K562 (cell line): Measurements from ENCODE around the gene DCTN2. TPM values are rescaled to one million over a fixed set of nuclear protein-coding genes. Genes with fewer than 3 reads are reported as not detected.

ENCODE experiments used
- ATAC-seq: fragments of 200-7000 bp; cut with Tn5 transposase; 3 replicates; pipeline ENCODE4 v1.9.1; 2020; ENCODE audit warnings: moderate library complexity
- BruUV-seq: library from RNA; stranded (reverse); fragments of 400-500 nt; replicated peaks from 2 replicates; lab custom pipeline; 2021; lab: Mats Ljungman, UMichigan
- CTCF ChIA-PET: fragments of 300-600 bp; formaldehyde crosslinking; extraction: SDS; loops from one replicate; lab custom pipeline; 2021; ENCODE audit warnings: low intra/inter-chr PET ratio; lab: Yijun Ruan, JAX
- POLR2A ChIA-PET: fragments of 300-600, 350-650 bp; sonication (Branson Sonifier 250); formaldehyde crosslinking; extraction: SDS; loops from one replicate; lab custom pipeline; 2021; ENCODE audit warnings: antibody characterized with exemption, inconsistent platforms; lab: Yijun Ruan, JAX
- DNase-seq, 4 experiments: peaks; one replicate each; pipeline versions ENCODE4 v3.0.0 to v3.0.0-alpha.2; 2011 to 2018; ENCODE audit warnings: low spot score in 3 of 4, mixed read lengths in 3 of 4; ENCODE audit errors: extremely low read depth in 1 of 4
- FAIRE-seq: peaks from 2 replicates; lab custom pipeline; 2011; peaks lifted over from hg19 to GRCh38; lab: Jason Lieb, UNC
- H2AFZ ChIP-seq: 2 replicates; pipeline ENCODE4 v1.6.0; 2011; ENCODE audit warnings: low read depth, low read length, control low read depth, inconsistent platforms
- H3K27ac ChIP-seq: fragments of 200-600 bp; 3 replicates; pipeline ENCODE4 v1.8.0; 2011; ENCODE audit warnings: low read depth, mild to moderate bottlenecking, control low read depth, inconsistent platforms, low read length, moderate library complexity, mixed read lengths; ENCODE audit errors: extremely low read depth
- H3K27me3 ChIP-seq, 2 experiments: fragments of 300-600 bp in 1 of 2; 2 replicates in 1 of 2; 3 replicates in 1 of 2; pipeline versions ENCODE4 v1.6.0 to v1.8.0; 2011; ENCODE audit warnings: inconsistent platforms in 2 of 2, low read length in 2 of 2, mild to moderate bottlenecking in 1 of 2, mixed read lengths in 1 of 2, moderate library complexity in 1 of 2; ENCODE audit not compliant: control insufficient read depth in 2 of 2, insufficient read depth in 2 of 2
- H3K36me3 ChIP-seq: fragments of 300-600 bp; 3 replicates; pipeline ENCODE4 v1.8.0; 2011; ENCODE audit warnings: mild to moderate bottlenecking, low read length, inconsistent platforms; ENCODE audit not compliant: control insufficient read depth, insufficient read depth
- H3K4me1 ChIP-seq, 2 experiments: fragments of 200-600 bp in 1 of 2; replicated peaks in 1 of 2; 2 replicates in 1 of 2; 3 replicates in 1 of 2; pipeline versions ENCODE4 v1.5.1 to v1.8.0; 2011; ENCODE audit warnings: inconsistent platforms in 2 of 2, low read length in 2 of 2, mild to moderate bottlenecking in 1 of 2, mixed read lengths in 1 of 2, moderate library complexity in 1 of 2; ENCODE audit not compliant: control insufficient read depth in 2 of 2, insufficient read depth in 2 of 2
- H3K4me2 ChIP-seq: 2 replicates; pipeline ENCODE4 v1.6.1; 2011; ENCODE audit warnings: low read length, control low read depth, inconsistent platforms, mixed read lengths; ENCODE audit not compliant: insufficient read depth
- H3K4me3 ChIP-seq: fragments of 200-600 bp; sonication (generic), shearing (Covaris generic); 2 replicates; pipeline ENCODE4 v1.5.1; 2016; ENCODE audit warnings: control low read depth, inconsistent platforms
- H3K79me2 ChIP-seq: fragments of 200-600 bp; 3 replicates; pipeline ENCODE4 v1.8.0; 2011; ENCODE audit warnings: low read length, inconsistent platforms; ENCODE audit not compliant: control insufficient read depth, insufficient read depth
- H3K9ac ChIP-seq, 2 experiments: 2 replicates each; pipeline versions ENCODE4 v1.6.0 to v1.6.1; 2011; ENCODE audit warnings: low read depth in 2 of 2, low read length in 2 of 2, control low read depth in 1 of 2, inconsistent platforms in 1 of 2, mild to moderate bottlenecking in 1 of 2, mixed read lengths in 1 of 2; ENCODE audit not compliant: insufficient read depth in 1 of 2
- H3K9me1 ChIP-seq: one replicate; pipeline ENCODE4 v1.6.0; 2011; ENCODE audit warnings: inconsistent platforms, mild to moderate bottlenecking, low read length, moderate library complexity; ENCODE audit not compliant: control insufficient read depth, insufficient read depth
- H3K9me3 ChIP-seq: replicated peaks from 2 replicates; pipeline ENCODE4 v1.5.1; 2011; ENCODE audit warnings: low read depth, low read length, inconsistent platforms; ENCODE audit not compliant: control insufficient read depth, insufficient read depth
- H4K20me1 ChIP-seq: replicated peaks from 2 replicates; pipeline ENCODE4 v1.6.1; 2011; ENCODE audit warnings: low read length, inconsistent platforms, mixed read lengths; ENCODE audit not compliant: control insufficient read depth, insufficient read depth
- ADNP ChIP-seq: fragments of 200-800 bp; sonication (Bioruptor generic); IDR thresholded peaks from 2 replicates; pipeline ENCODE4 v1.6.1; 2016; ENCODE audit warnings: missing genetic modification characterization, missing compliant biosample characterization
- BCOR ChIP-seq: fragments of 450-650 bp; IDR thresholded peaks from 2 replicates; pipeline ENCODE4 v1.6.1; 2016
- CBFA2T3 ChIP-seq: fragments of 450-650 bp; IDR thresholded peaks from 2 replicates; pipeline ENCODE4 v1.6.1; 2017
- CBX3 ChIP-seq, 2 experiments: IDR thresholded peaks; 1 replicate in 1 of 2; 2 replicates in 1 of 2; pipeline ENCODE4 v1.6.1; 2012; ENCODE audit warnings: inconsistent platforms in 2 of 2, low read length in 2 of 2, borderline replicate concordance in 1 of 2, control low read depth in 1 of 2
- E2F5 ChIP-seq: sonication (generic); formaldehyde crosslinking; IDR thresholded peaks from 2 replicates; pipeline ENCODE4 v1.8.0; 2022; ENCODE audit warnings: mild to moderate bottlenecking, missing genetic modification reagents
- ETV1 ChIP-seq: fragments of 450-650 bp; conservative IDR thresholded peaks from 2 replicates; pipeline ENCODE4 v1.6.1; 2016; ENCODE audit warnings: missing genetic modification characterization, control low read depth, low read depth, missing compliant biosample characterization
- GABPB2 ChIP-seq: fragments of 250-450 bp; sonication (Bioruptor Pico); conservative IDR thresholded peaks from 2 replicates; pipeline ENCODE4 v1.5.1; 2021; ENCODE audit warnings: mild to moderate bottlenecking
- ILF3 ChIP-seq: fragments of 450-650 bp; IDR thresholded peaks from 2 replicates; pipeline ENCODE4 v1.6.1; 2018; ENCODE audit warnings: antibody characterized with exemption, mild to moderate bottlenecking, moderate library complexity, borderline replicate concordance
- MCM3 ChIP-seq: fragments of 450-650 bp; IDR thresholded peaks from 2 replicates; pipeline ENCODE4 v1.6.1; 2016
- MCM5 ChIP-seq: fragments of 450-650 bp; IDR thresholded peaks from 2 replicates; pipeline ENCODE4 v1.6.1; 2016; ENCODE audit warnings: low read depth
- PHTF2 ChIP-seq: fragments of 250-450 bp; sonication (Bioruptor Pico); IDR thresholded peaks from 2 replicates; pipeline ENCODE4 v1.5.0; 2021; ENCODE audit warnings: mild to moderate bottlenecking
- POLR2AphosphoS2 ChIP-seq: IDR thresholded peaks from 2 replicates; pipeline ENCODE4 v1.6.1; 2012; ENCODE audit warnings: low read length, improper control_type of control experiment
- RBM25 ChIP-seq: fragments of 200-400 bp; formaldehyde crosslinking; IDR thresholded peaks from 2 replicates; pipeline ENCODE4 v1.6.1; 2018; ENCODE audit warnings: low read length, low read depth, moderate library complexity; ENCODE audit not compliant: severe bottlenecking
- TAF9B ChIP-seq: fragments of 450-650 bp; IDR thresholded peaks from 2 replicates; pipeline ENCODE4 v1.6.1; 2018; ENCODE audit warnings: mild to moderate bottlenecking; ENCODE audit not compliant: partially characterized antibody
- ZBTB12 ChIP-seq: fragments of 250-450 bp; sonication (Bioruptor Pico); IDR thresholded peaks from 2 replicates; pipeline ENCODE4 v1.4.0; 2020
- ZNF24 ChIP-seq: fragments of 450-650 bp; IDR thresholded peaks from 2 replicates; pipeline ENCODE4 v1.6.1; 2016
- ZNF282 ChIP-seq: sonication (generic); formaldehyde crosslinking; IDR thresholded peaks from 2 replicates; pipeline ENCODE4 v1.8.1; 2023; ENCODE audit warnings: missing genetic modification reagents
- ZNF445 ChIP-seq: fragments of 250-450 bp; sonication (Bioruptor Pico); IDR thresholded peaks from 2 replicates; pipeline ENCODE4 v1.4.0; 2020; ENCODE audit warnings: low read depth, mild to moderate bottlenecking, moderate library complexity
- ZNF507 ChIP-seq: conservative IDR thresholded peaks from 2 replicates; pipeline ENCODE4 v1.6.1; 2017; ENCODE audit warnings: missing genetic modification characterization, missing compliant biosample characterization
- ZNF512 ChIP-seq: IDR thresholded peaks from 2 replicates; pipeline ENCODE4 v1.6.1; 2016; ENCODE audit warnings: missing genetic modification characterization, missing compliant biosample characterization
- ZNF584 ChIP-seq: fragments of 200-800 bp; sonication (Bioruptor generic); IDR thresholded peaks from 2 replicates; pipeline ENCODE4 v1.6.1; 2016; ENCODE audit warnings: low read depth, mild to moderate bottlenecking, missing genetic modification characterization, missing compliant biosample characterization
- WGBS: fragments of 100-300 bp; shearing (Covaris generic); methylation state at CpG from one replicate; pipeline ENCODE4 v1.1.6; 2016; ENCODE audit warnings: low coverage, mixed read lengths; ENCODE audit not compliant: insufficient coverage; ENCODE audit errors: missing lambda C conversion rate; 5-methylcytosine and 5-hydroxymethylcytosine counted together
- in situ Hi-C: fragments of 300-500 bp; cut with MboI; formaldehyde crosslinking; loops from 4 replicates; pipeline ENCODE4 v1.15.0; 2018; ENCODE audit warnings: inconsistent platforms, mixed read lengths
- intact Hi-C: fragments of 100-400 bp; cut with micrococcal nuclease; formaldehyde crosslinking; loops from 2 replicates; pipeline ENCODE4 v1.14.2; 2022
- polyA plus RNA-seq, 8 experiments: library from polyadenylated mRNA; depleted of rRNA in 4 of 8; stranded (reverse) in 5 of 8; unstranded in 3 of 8; fragments of >200 nt; fragmentation: Nextera tagmentation in 2 of 8; fragmentation: Illumina TruSeq in 1 of 8; extraction: Ambion mirVana in 2 of 8; extraction: Trizol in 1 of 8; gene quantifications; 2 replicates each; pipeline versions ENCODE4 v1.2.1 to v1.2.3, GENCODE V29; 2011 to 2014; ENCODE audit warnings: inconsistent platforms in 1 of 8, missing spikeins in 1 of 8
- total RNA-seq, 7 experiments: library from RNA; depleted of rRNA in 6 of 7; stranded (reverse); fragments of >200 nt in 6 of 7; fragmentation: Illumina TruSeq in 2 of 7; extraction: Trizol in 2 of 7; gene quantifications; 2 replicates each; pipeline versions ENCODE4 v1.2.1 to v1.2.3, GENCODE V29; 2011 to 2021; ENCODE audit warnings: low replicate concordance in 1 of 7

DCTN2 gene
- total and polyA plus RNA-seq, 9 of the 15 experiments (the other 6 are each of a cell fraction or from before 2014, with no cell fraction given) = 43.6 to 270 (median 125) TPM

GRCh38 chr12:57550641-57551549 lies 3.9 kb upstream of the DCTN2 start:
- peak overlapping the region; percentile 69 for H3K4me3 ChIP-seq
- no peaks in the 10 kb centered on the region for H3K27me3 ChIP-seq
- ATAC-seq (no peak), DNase-seq (no peak), FAIRE-seq (no peak)
- H3K79me2 ChIP-seq = peaks cover 64% of the 10 kb centered on the region
- H3K4me1 ChIP-seq = peaks cover 52 to 64% of the 10 kb centered on the region in 2 experiments
- BruUV-seq = TSS peak; percentile 39
- H3K9me3 ChIP-seq = no peaks in the 10 kb centered on the region
- H4K20me1 ChIP-seq = no peaks in the 10 kb centered on the region
- H3K4me2 ChIP-seq = peak overlapping the region; percentile 89
- intact Hi-C loops = no loop called here
- POLR2A ChIA-PET = interaction anchor here (0.5 to 4.2 kb wide), 4 partner anchors 9 to 240 kb away, joined by 3 to 38 read pairs (median 10); partner anchors contain the start of gene DDIT3
- WGBS = 36% methylated on average over 7 of the region's 7 CpGs
- H2AFZ ChIP-seq = no peak overlapping the region
- CTCF ChIA-PET = no interaction called here
- H3K9me1 ChIP-seq = no peaks in the 10 kb centered on the region
- peak overlapping the region; percentile 72 to 90 for H3K9ac ChIP-seq
- H3K27ac ChIP-seq = peak overlapping the region; percentile 90
- in situ Hi-C loops = no loop called here
- peaks cover 13% of the 10 kb centered on the region for H3K36me3 ChIP-seq
- TF ChIP-seq ZBTB12 (CRISPR knock-in tag) = no peak
- TF ChIP-seq ZNF24 = 0 out of 2 replicates have a peak, but pooled peaks have one; percentile 11
- peak; percentile 22; the same call in 1 of the 2 replicates for TF ChIP-seq CBFA2T3
- no peak for TF ChIP-seq MCM3
- no peak for TF ChIP-seq ZNF507 (tag)
- TF ChIP-seq E2F5 (CRISPR knock-in tag) = no peak
- peak; percentile 96 for TF ChIP-seq BCOR
- no peak for TF ChIP-seq ZNF584 (CRISPR knock-in tag)
- TF ChIP-seq ZNF445 = no peak
- no peak for TF ChIP-seq ZNF282 (CRISPR knock-in tag)
- TF ChIP-seq ZNF512 (tag) = no peak
- TF ChIP-seq POLR2AphosphoS2 = no peak
- no peak for TF ChIP-seq PHTF2 (CRISPR knock-in tag)
- no peak for TF ChIP-seq ILF3
- TF ChIP-seq CBX3 (IDR thresholded peaks at IDR 0.05; ENCODE audit: borderline replicate concordance in 1 of 2, low read length in 2 of 2) = peak in 1 of 2 experiments; percentile 66; a peak in 2 of 3 replicates
- no peak for TF ChIP-seq MCM5
- peak; percentile 93 for TF ChIP-seq RBM25
- TF ChIP-seq ETV1 = no peak
- TF ChIP-seq ADNP (tag) = peak; percentile 91
- TF ChIP-seq GABPB2 (CRISPR knock-in tag) = no peak
- no peak for TF ChIP-seq TAF9B
